Peyer's patch (tissue), 4 donors: ENCODE data around the gene ZC3H7A. TPM values are rescaled to one million over a fixed set of nuclear protein-coding genes. Genes with fewer than 3 reads are reported as not detected.

Experiments used
- DNase-seq, 3 donors: peaks; one replicate each; pipeline ENCODE4 v3.0.0-alpha.2; 2017 to 2019
- H3K27ac ChIP-seq, 4 donors: fragments of 200-600 bp; sonication (generic); one replicate each; pipeline ENCODE4 v1.5.1; 2016 to 2019
- H3K27me3 ChIP-seq, 2 donors: fragments of 200-600 bp; sonication (generic); one replicate each; pipeline ENCODE4 v1.5.1; 2019
- H3K36me3 ChIP-seq, 3 donors: fragments of 200-600 bp; sonication (generic); one replicate each; pipeline ENCODE4 v1.5.1; 2016 to 2019
- H3K4me1 ChIP-seq, 4 donors: fragments of 200-600 bp; sonication (generic); one replicate each; pipeline ENCODE4 v1.5.1; 2016 to 2019
- H3K4me3 ChIP-seq, 4 donors: fragments of 200-600 bp; sonication (generic); 1 replicate in 3 of 4; 2 replicates in 1 of 4; pipeline ENCODE4 v1.5.1; 2016 to 2019; ENCODE audit warnings: mild to moderate bottlenecking in 1 of 4
- H3K9me3 ChIP-seq, 4 donors: fragments of 200-600 bp; sonication (generic); one replicate each; pipeline ENCODE4 v1.5.1; 2016 to 2019; ENCODE audit warnings: mild to moderate bottlenecking in 1 of 4
- CTCF ChIP-seq, 6 experiments: fragments of 450-650 bp in 4 of 6; fragments of 200-600 bp in 2 of 6; sonication (generic) in 1 of 6; IDR thresholded peaks; one replicate each; pipeline ENCODE4 v1.5.1; 2017 to 2019; ENCODE audit warnings: antibody characterized with exemption in 6 of 6, mild to moderate bottlenecking in 3 of 6, moderate library complexity in 1 of 6
- POLR2A ChIP-seq, 2 donors: fragments of 450-650 bp; IDR thresholded peaks; one replicate each; pipeline ENCODE4 v1.5.1; 2017; ENCODE audit warnings: antibody characterized with exemption in 2 of 2, mild to moderate bottlenecking in 2 of 2, moderate library complexity in 2 of 2
- total RNA-seq, 4 donors: library from RNA; depleted of rRNA; stranded (reverse); fragments of >200 nt; gene quantifications; one replicate each; pipeline ENCODE4 v1.1.0, GENCODE V29; 2016

Gene ZC3H7A
- total RNA-seq, 4 donors from 2014 or later, result 54.9 to 122 (median 72.5) TPM

DNA sequence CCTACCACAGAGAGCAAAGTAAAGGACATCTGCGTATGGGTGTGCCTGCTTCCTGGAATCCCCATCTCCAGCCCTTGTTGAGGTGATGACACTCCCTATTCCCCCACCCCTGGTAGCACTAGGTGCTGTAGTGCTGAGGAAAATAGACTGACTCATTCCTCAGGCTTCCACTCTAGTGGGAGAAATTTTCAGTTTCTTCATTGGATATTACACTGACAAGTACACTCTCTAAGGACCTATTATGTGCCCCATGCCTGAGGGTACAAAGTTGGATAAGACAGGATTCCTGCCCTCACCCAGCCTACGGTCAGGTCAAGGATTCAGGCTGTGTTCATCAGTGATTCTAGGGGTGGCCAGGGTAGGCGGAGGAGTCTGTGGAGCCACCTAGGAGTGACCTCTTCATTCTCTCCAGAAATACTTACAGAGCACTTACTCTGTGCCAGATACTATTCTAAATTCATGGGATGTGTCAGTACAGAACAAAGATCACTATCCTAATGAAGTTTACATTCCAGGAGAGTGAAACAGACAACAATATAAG, 4.5 kb upstream of the ZC3H7A start:
- Histone ChIP-seq H3K4me1 (peaks cover 0 to 19% (median 11%) of the 10 kb centered on the region in 4 donors), H3K27ac (no peak overlapping the region), H3K27me3 (no peaks in the 10 kb centered on the region), H3K9me3 (no peaks in the 10 kb centered on the region), H3K4me3 (no peak overlapping the region), H3K36me3 (no peaks in the 10 kb centered on the region)
- TF ChIP-seq CTCF (IDR thresholded peaks at IDR 0.05), result no peak
- TF ChIP-seq POLR2A (IDR thresholded peaks at IDR 0.05), result no peak
- DNase-seq, result no peak

DNA sequence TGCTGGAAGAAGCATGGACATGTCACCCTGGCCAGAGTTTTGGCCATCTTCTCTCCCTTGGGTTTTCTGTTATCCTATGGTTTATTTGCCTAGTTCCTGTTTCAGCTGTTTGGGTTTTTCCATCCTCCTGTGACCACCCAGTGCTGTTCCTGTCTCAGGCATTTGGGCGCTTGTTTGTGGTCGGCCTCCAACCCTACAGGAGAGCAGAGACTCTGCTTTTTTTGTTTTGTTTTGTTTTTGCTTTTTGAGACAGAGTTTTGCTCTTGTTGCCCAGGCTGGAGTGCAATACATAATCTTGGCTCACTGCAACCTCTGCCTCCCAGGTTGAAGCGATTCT, 3.3 kb upstream of the ZC3H7A start:
- DNase-seq, result no peak
- no peak overlapping the region for H3K4me3 ChIP-seq
- H3K4me1 ChIP-seq, result peaks cover 0 to 25% (median 15%) of the 10 kb centered on the region in 4 donors
- H3K36me3 ChIP-seq, result no peaks in the 10 kb centered on the region
- H3K27me3 ChIP-seq, result no peaks in the 10 kb centered on the region
- TF ChIP-seq POLR2A (IDR thresholded peaks at IDR 0.05) (no peak), CTCF (IDR thresholded peaks at IDR 0.05) (no peak)
- peak overlapping the region in 1 of 4 donors; percentile 88 for H3K27ac ChIP-seq
- H3K9me3 ChIP-seq, result no peaks in the 10 kb centered on the region

DNA sequence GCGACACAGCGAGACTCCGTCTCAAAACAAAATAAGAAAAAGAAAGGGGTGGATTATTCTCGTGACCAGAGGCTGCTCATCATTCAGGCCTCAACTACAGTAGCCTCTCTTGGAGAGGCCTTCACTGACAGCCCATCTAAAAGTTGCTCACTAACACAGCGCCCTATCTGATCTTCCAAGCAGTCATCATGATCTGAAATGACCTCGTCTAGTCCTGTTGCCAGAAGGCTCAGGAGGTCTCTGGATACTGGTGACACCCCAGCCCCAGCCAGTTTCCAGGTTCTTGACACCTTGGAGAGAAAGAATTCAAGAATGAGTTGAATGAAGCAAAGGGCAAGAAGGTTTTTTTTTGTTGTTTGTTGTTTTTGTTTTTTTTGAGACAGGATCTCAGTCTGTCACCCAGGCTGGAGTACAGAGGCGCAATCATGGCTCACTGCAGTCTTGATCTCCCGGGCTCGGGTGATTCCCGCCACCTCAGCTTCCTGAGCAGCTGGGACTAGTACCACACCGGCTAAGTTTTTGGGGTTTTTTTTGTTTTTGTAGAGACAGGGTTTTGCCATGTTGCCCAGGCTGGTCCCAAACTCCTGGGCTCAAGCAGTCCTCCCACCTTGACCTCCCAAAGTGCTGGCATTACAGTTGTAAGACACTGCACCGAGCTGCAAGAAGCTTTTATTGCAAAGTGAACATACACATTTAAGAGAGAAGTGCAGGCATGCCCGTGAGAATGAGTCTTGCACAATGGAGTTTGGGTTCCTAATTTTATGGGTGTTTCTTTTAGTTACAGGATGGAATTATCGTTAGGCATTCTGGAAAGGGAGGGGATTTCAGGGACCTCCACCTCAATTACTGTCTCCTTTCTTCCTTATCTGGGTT, 2.7 kb upstream of the ZC3H7A start:
- no peaks in the 10 kb centered on the region for H3K36me3 ChIP-seq
- no peak overlapping the region for H3K4me3 ChIP-seq
- DNase-seq, result peak in 1 of 3 donors; percentile 34
- TF ChIP-seq CTCF (IDR thresholded peaks at IDR 0.05) (no peak), POLR2A (IDR thresholded peaks at IDR 0.05) (no peak)
- H3K27me3 ChIP-seq, result no peaks in the 10 kb centered on the region
- peak overlapping the region in 2 of 4 donors; percentile 4 to 88 for H3K27ac ChIP-seq
- H3K9me3 ChIP-seq, result no peaks in the 10 kb centered on the region
- H3K4me1 ChIP-seq, result peaks cover 0 to 31% (median 16%) of the 10 kb centered on the region in 4 donors

- H3K4me3 ChIP-seq, result no peak overlapping the region
Measured at GRCh38 chr16:11799017-11799381, 1.9 kb upstream of the ZC3H7A start.

GRCh38 chr16:11797957-11798299, 870 bp upstream of the ZC3H7A start:
- H3K4me1 ChIP-seq, result peaks cover 0 to 49% (median 16%) of the 10 kb centered on the region in 4 donors
- no peak for DNase-seq

More at GRCh38 chr16:11799017-11799381, 1.9 kb upstream of the ZC3H7A start:
- DNase-seq, result no peak
- H3K9me3 ChIP-seq, result no peaks in the 10 kb centered on the region
- H3K4me1 ChIP-seq, result peaks cover 0 to 39% (median 16%) of the 10 kb centered on the region in 4 donors
- H3K27me3 ChIP-seq, result no peaks in the 10 kb centered on the region
- TF ChIP-seq CTCF (IDR thresholded peaks at IDR 0.05) (no peak), POLR2A (IDR thresholded peaks at IDR 0.05) (no peak)
- peak overlapping the region in 3 of 4 donors; percentile 4 to 96 (median 88) for H3K27ac ChIP-seq
- no peaks in the 10 kb centered on the region for H3K36me3 ChIP-seq

More at GRCh38 chr16:11797957-11798299, 870 bp upstream of the ZC3H7A start:
- TF ChIP-seq POLR2A (IDR thresholded peaks at IDR 0.05) (no peak), CTCF (IDR thresholded peaks at IDR 0.05) (no peak)
- Histone ChIP-seq H3K27me3 (no peaks in the 10 kb centered on the region), H3K4me3 (peak overlapping the region; percentile 82 to 89 (median 86)), H3K9me3 (no peaks in the 10 kb centered on the region), H3K27ac (peak overlapping the region; percentile 88 to 98 (median 94)), H3K36me3 (no peaks in the 10 kb centered on the region)
